Right atrium auricular region (tissue), 2 donors: Measurements from ENCODE around the gene LRBA. TPM values are rescaled to one million over a fixed set of nuclear protein-coding genes. Genes with fewer than 3 reads are reported as not detected.

Experiments
- DNase-seq: peaks from one replicate; pipeline ENCODE4 v3.0.0-alpha.2; 2019; ENCODE audit warnings: low spot score
- H3K27ac ChIP-seq, 2 donors: fragments of 200-600 bp; sonication (generic); 1 replicate in 1 of 2; 2 replicates in 1 of 2; pipeline ENCODE4 v1.5.1; 2016 to 2019
- H3K27me3 ChIP-seq, 2 donors: fragments of 200-600 bp; sonication (generic); one replicate each; pipeline versions ENCODE4 v1.5.1 to v1.6.0; 2017 to 2019
- H3K36me3 ChIP-seq: fragments of 200-600 bp; sonication (generic); one replicate; pipeline ENCODE4 v1.5.1; 2016
- H3K4me1 ChIP-seq, 2 donors: fragments of 200-600 bp; sonication (generic); one replicate each; pipeline versions ENCODE4 v1.5.1 to v1.6.0; 2017 to 2019
- H3K4me3 ChIP-seq, 2 donors: fragments of 200-600 bp; sonication (generic); 1 replicate in 1 of 2; 2 replicates in 1 of 2; pipeline ENCODE4 v1.5.1; 2017 to 2019; ENCODE audit warnings: mild to moderate bottlenecking in 1 of 2, moderate library complexity in 1 of 2
- H3K9me3 ChIP-seq, 2 donors: fragments of 200-600 bp; sonication (generic); one replicate each; pipeline ENCODE4 v1.5.1; 2019
- total RNA-seq, 2 donors: library from RNA; depleted of rRNA; stranded (reverse); fragments of >200 nt; gene quantifications; one replicate each; pipeline ENCODE4 v1.1.0, GENCODE V29; 2016
- TF ChIP-seq, protein P1 (sequence below), 2 donors: fragments of 200-600 bp; sonication (generic); IDR thresholded peaks; one replicate each; pipeline ENCODE4 v1.5.1; 2019; ENCODE audit warnings: antibody characterized with exemption in 2 of 2

Gene LRBA
- total RNA-seq, 2 donors from 2014 or later = 20.8 to 37.7 TPM

DNA sequence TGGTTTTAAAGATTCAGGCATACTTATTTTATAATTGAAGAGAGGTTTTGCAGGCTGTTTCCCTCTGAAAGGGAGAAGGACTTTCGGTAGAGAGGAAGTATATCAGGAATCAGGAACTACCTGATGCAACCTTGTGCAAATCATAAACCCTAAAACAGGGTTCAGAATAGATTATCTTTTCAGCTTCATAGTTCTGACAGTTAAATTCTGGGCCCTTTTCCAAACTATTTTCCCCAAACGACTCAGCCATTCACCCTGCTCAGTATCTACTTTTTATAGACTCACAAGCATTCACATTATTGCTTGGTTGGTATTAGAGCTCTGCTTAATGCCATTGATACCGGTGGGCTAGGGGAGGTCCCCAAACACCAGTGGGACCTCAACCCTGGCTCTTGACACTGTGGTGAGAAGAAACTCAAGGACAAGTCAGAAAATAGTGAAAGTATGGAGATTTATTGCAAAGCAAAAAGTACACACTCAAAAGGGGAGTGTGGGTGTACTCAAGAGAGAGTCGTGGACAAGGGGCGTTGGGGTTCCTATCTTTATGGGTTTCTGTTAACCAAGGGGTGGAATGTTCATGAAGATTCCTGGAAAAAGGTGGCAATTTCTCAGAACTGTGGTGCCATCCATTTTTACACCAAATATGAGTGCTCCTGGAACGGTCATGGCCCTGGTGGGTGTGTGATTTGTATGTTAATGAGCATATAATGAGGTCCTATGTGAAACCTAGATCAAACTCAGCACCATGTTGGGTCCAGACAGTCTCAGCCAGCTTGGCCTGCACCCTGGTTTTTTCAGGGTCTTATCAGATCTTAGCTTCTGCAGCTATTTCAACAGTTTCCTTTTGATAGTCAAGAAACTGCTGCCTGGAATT lies 698.5 kb downstream of the LRBA start:
- Histone ChIP-seq H3K36me3 (no peaks in the 10 kb centered on the region), H3K27ac (no peak overlapping the region), H3K27me3 (no peaks in the 10 kb centered on the region), H3K4me3 (no peak overlapping the region), H3K9me3 (no peaks in the 10 kb centered on the region), H3K4me1 (no peaks in the 10 kb centered on the region)
- no peak for DNase-seq
- TF ChIP-seq, protein P1, sequence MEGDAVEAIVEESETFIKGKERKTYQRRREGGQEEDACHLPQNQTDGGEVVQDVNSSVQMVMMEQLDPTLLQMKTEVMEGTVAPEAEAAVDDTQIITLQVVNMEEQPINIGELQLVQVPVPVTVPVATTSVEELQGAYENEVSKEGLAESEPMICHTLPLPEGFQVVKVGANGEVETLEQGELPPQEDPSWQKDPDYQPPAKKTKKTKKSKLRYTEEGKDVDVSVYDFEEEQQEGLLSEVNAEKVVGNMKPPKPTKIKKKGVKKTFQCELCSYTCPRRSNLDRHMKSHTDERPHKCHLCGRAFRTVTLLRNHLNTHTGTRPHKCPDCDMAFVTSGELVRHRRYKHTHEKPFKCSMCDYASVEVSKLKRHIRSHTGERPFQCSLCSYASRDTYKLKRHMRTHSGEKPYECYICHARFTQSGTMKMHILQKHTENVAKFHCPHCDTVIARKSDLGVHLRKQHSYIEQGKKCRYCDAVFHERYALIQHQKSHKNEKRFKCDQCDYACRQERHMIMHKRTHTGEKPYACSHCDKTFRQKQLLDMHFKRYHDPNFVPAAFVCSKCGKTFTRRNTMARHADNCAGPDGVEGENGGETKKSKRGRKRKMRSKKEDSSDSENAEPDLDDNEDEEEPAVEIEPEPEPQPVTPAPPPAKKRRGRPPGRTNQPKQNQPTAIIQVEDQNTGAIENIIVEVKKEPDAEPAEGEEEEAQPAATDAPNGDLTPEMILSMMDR (IDR thresholded peaks at IDR 0.05) = no peak

DNA sequence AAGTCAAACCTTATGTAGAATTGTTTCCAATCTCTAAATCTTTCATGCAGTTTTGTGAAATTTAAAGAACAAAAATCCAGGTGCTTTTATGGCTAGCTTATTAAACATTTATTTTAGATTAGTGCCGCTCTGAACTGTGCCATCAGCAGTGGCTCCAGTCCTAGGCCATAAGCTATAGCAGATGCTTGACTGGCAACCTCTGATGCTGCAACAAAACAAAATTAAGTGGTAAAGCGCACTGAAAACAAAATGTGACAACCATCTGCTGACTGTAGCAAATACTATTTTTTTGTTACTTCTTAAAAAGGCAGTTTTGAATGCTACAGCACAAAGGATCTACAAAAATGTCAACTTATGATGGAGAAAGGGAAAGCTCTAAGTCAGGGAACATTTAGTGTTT lies 699.4 kb downstream of the LRBA start:
- no peak for DNase-seq
- Histone ChIP-seq H3K27me3 (no peaks in the 10 kb centered on the region), H3K27ac (no peak overlapping the region), H3K36me3 (no peaks in the 10 kb centered on the region), H3K4me1 (no peaks in the 10 kb centered on the region), H3K9me3 (no peaks in the 10 kb centered on the region), H3K4me3 (no peak overlapping the region)
- TF ChIP-seq, protein P1 (IDR thresholded peaks at IDR 0.05) = no peak

DNA sequence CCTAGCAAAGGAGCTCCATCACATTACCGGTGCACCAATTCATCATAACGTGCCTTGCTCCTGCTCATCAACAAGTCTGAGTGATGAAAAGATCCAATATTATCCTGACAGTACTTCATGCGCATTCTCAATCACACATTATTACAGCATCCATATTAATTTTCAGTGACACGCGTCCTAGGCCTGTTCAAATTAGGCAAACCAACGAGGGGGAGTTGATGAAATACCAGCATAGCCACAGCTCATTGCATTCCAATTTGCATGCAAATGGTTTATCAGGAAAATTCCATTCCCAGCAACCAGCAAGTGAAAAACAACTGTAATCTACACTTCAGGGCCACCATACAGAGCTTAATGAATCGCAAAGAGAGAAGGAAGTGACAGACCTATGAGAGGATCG lies 699.9 kb downstream of the LRBA start:
- DNase-seq = no peak
- Histone ChIP-seq H3K4me1 (no peaks in the 10 kb centered on the region), H3K9me3 (no peaks in the 10 kb centered on the region), H3K36me3 (no peaks in the 10 kb centered on the region), H3K4me3 (no peak overlapping the region), H3K27me3 (no peaks in the 10 kb centered on the region), H3K27ac (no peak overlapping the region)
- TF ChIP-seq, protein P1 (IDR thresholded peaks at IDR 0.05) = no peak

DNA sequence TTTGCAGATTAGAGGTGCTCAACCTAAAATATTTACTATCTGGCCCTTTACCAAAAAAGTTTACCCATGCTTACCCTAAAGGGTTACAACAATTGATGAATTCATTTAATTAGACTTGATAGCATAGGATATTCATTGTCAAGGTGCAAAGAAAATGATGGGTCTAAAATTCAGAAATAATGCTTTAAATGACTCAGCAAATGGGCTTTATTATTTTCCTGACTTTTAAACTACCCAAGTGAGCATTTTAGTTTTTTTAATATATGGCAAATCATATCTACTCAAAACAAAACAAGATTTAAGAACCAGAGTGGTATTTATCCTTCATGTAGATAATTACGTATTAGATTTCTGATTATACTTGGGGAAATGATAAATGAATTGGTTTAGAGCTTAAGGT lies 701.1 kb downstream of the LRBA start:
- H3K27ac ChIP-seq = no peak overlapping the region
- H3K9me3 ChIP-seq = no peaks in the 10 kb centered on the region
- DNase-seq = no peak

DNA sequence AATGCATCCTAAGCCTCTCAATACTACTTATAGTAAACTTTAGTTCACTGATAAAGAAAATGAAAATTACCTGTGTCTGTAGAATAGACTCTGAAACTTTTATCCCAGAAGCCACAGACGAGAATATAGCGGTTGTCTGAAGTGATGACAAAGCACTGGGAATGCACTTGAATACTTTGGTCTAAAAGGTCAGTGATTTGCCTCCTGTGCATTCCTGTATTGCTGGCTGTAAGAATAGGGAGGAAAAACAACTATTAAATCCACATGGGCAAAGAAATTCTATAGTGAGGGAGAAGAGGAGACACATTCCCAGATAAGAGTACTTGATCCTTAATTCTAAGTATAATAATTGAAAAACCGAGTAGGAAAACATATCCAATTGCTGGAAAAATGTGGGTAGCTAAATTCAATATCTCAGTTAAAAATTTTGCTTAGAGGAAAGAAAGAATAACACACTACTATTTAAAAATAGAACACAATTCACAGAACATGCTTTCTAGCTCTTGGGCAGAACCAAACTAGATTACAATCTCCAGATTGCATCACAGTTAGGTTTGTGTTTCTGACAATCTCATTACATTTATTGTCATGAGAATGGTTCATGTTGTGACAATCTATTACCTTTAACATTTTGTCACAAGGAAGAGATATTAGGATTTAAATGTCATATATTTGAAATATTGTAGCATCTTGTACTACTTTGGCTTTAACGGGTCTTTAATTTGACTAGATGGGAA lies 704.8 kb downstream of the LRBA start:
- Histone ChIP-seq H3K27me3 (no peaks in the 10 kb centered on the region), H3K4me3 (no peak overlapping the region), H3K9me3 (no peaks in the 10 kb centered on the region), H3K27ac (no peak overlapping the region), H3K36me3 (no peaks in the 10 kb centered on the region), H3K4me1 (no peaks in the 10 kb centered on the region)
- DNase-seq = no peak
- TF ChIP-seq, protein P1 (IDR thresholded peaks at IDR 0.05) = no peak

More for the DNA sequence above, 701.1 kb downstream of the LRBA start:
- Histone ChIP-seq H3K4me1 (no peaks in the 10 kb centered on the region), H3K4me3 (no peak overlapping the region), H3K27me3 (no peaks in the 10 kb centered on the region), H3K36me3 (no peaks in the 10 kb centered on the region)
- TF ChIP-seq, protein P1 (IDR thresholded peaks at IDR 0.05) = no peak
